HCT116 (cell line): ENCODE data around the gene IQGAP2. TPM values are rescaled to one million over a fixed set of nuclear protein-coding genes. Genes with fewer than 3 reads are reported as not detected.

ENCODE experiments used
- ATAC-seq: fragments of 200-7000 bp; cut with Tn5 transposase; 2 replicates; pipeline ENCODE4 v1.9.1; 2020; ENCODE audit warnings: mild to moderate bottlenecking, moderate library complexity
- BruUV-seq: library from RNA; stranded (reverse); fragments of 400-500 nt; replicated peaks from 2 replicates; lab custom pipeline; 2021; lab: Mats Ljungman, UMichigan
- CTCF ChIA-PET: fragments of 300-600 bp; sonication (Branson Sonifier 250); formaldehyde crosslinking; loops from one replicate; lab custom pipeline; 2021; ENCODE audit warnings: antibody characterized with exemption; lab: Charles Lee
- POLR2A ChIA-PET: fragments of 300-600, 350-600 bp; sonication (Branson Sonifier 250); formaldehyde crosslinking; loops from one replicate; lab custom pipeline; 2021; ENCODE audit warnings: antibody characterized with exemption; lab: Charles Lee
- RAD21 ChIA-PET, 2 experiments: fragments of 300-600 bp; sonication (Branson Sonifier 250); formaldehyde crosslinking; loops; one replicate each; lab custom pipeline; 2023; ENCODE audit warnings: low total read pairs in 2 of 2; ENCODE audit not compliant: uncharacterized antibody in 2 of 2, unreplicated experiment in 2 of 2, low non-redundant PET in 1 of 2; lab: Charles Lee
- DNase-seq: peaks from one replicate; pipeline ENCODE4 v3.0.0-alpha.2; 2010; ENCODE audit warnings: low read depth, low spot score
- H2AFZ ChIP-seq: fragments of 200-600 bp; shearing (Covaris generic), sonication (generic); 2 replicates; pipeline ENCODE4 v1.6.1; 2017; ENCODE audit warnings: low read depth, mixed run types, mixed read lengths, antibody characterized with exemption, low read length; ENCODE audit not compliant: poor library complexity, severe bottlenecking
- H3K27ac ChIP-seq: 2 replicates; pipeline ENCODE4 v1.5.1; 2012; ENCODE audit warnings: low read depth, low read length
- H3K27me3 ChIP-seq: fragments of 200-600 bp; sonication (generic); 2 replicates; pipeline ENCODE4 v1.6.1; 2016; ENCODE audit warnings: mixed run types, low read length, mixed read lengths; ENCODE audit not compliant: insufficient read depth
- H3K36me3 ChIP-seq, 2 experiments: fragments of 200-500 bp in 1 of 2; fragments of 200-600 bp in 1 of 2; sonication (Bioruptor generic) in 1 of 2; sonication (generic) in 1 of 2; 2 replicates each; pipeline versions ENCODE4 v1.5.1 to v1.6.1; 2014 to 2016; ENCODE audit warnings: low read length in 2 of 2, inconsistent platforms in 1 of 2, mixed read lengths in 1 of 2, mixed run types in 1 of 2; ENCODE audit not compliant: insufficient read depth in 2 of 2, control insufficient read depth in 1 of 2
- H3K4me1 ChIP-seq, 2 experiments: fragments of 200-600 bp in 1 of 2; sonication (generic) in 1 of 2; 2 replicates each; pipeline versions ENCODE4 v1.5.1 to v1.6.1; 2012 to 2017; ENCODE audit warnings: low read length in 2 of 2, inconsistent platforms in 1 of 2, mild to moderate bottlenecking in 1 of 2, mixed read lengths in 1 of 2, mixed run types in 1 of 2, moderate library complexity in 1 of 2; ENCODE audit not compliant: insufficient read depth in 2 of 2, control insufficient read depth in 1 of 2
- H3K4me2 ChIP-seq: fragments of 200-600 bp; sonication (generic); 2 replicates; pipeline ENCODE4 v1.6.1; 2017; ENCODE audit warnings: mixed run types, low read length, mixed read lengths
- H3K4me3 ChIP-seq, 2 experiments: fragments of 200-600 bp in 1 of 2; sonication (generic) in 1 of 2; replicated peaks in 1 of 2; 2 replicates each; pipeline ENCODE4 v1.5.1; 2011 to 2016; ENCODE audit warnings: low read length in 2 of 2, control low read depth in 1 of 2, low read depth in 1 of 2, mild to moderate bottlenecking in 1 of 2, mixed read lengths in 1 of 2, mixed run types in 1 of 2
- H3K79me2 ChIP-seq: fragments of 200-600 bp; sonication (generic); 2 replicates; pipeline ENCODE4 v1.6.1; 2017; ENCODE audit warnings: mild to moderate bottlenecking, mixed run types, low read length, moderate library complexity, mixed read lengths; ENCODE audit not compliant: insufficient read depth
- H3K9ac ChIP-seq: fragments of 200-600 bp; sonication (generic); 2 replicates; pipeline ENCODE4 v1.6.1; 2016; ENCODE audit warnings: low read length, mixed read lengths
- H3K9me2 ChIP-seq: fragments of 200-600 bp; sonication (generic), shearing (Covaris generic); 2 replicates; pipeline ENCODE4 v1.6.1; 2017; ENCODE audit warnings: mixed run types, mild to moderate bottlenecking, moderate library complexity; ENCODE audit not compliant: insufficient read depth
- H3K9me3 ChIP-seq, 2 experiments: fragments of 200-500 bp in 1 of 2; fragments of 200-600 bp in 1 of 2; sonication (Bioruptor generic) in 1 of 2; sonication (generic) in 1 of 2; 2 replicates each; pipeline ENCODE4 v1.6.1; 2014 to 2017; ENCODE audit warnings: low read length in 2 of 2, mixed read lengths in 2 of 2, inconsistent platforms in 1 of 2, low read depth in 1 of 2, mild to moderate bottlenecking in 1 of 2, mixed run types in 1 of 2, moderate library complexity in 1 of 2; ENCODE audit not compliant: control insufficient read depth in 1 of 2, insufficient read depth in 1 of 2
- H4K20me1 ChIP-seq: fragments of 200-600 bp; sonication (generic), shearing (Covaris generic); 2 replicates; pipeline ENCODE4 v1.6.1; 2017; ENCODE audit warnings: mixed run types, mild to moderate bottlenecking, moderate library complexity; ENCODE audit not compliant: insufficient read depth
- ATF3 ChIP-seq: IDR thresholded peaks from 2 replicates; pipeline ENCODE4 v1.6.1; 2012
- CBX3 ChIP-seq: IDR thresholded peaks from 2 replicates; pipeline ENCODE4 v1.6.1; 2012; ENCODE audit warnings: low read depth
- EGR1 ChIP-seq: IDR thresholded peaks from 2 replicates; pipeline ENCODE4 v1.6.1; 2012; ENCODE audit warnings: low read depth
- ELF1 ChIP-seq: IDR thresholded peaks from 2 replicates; pipeline ENCODE4 v1.6.1; 2012; ENCODE audit warnings: low read depth, borderline replicate concordance
- EZH2 ChIP-seq: fragments of 200-600 bp; sonication (generic); IDR thresholded peaks from 2 replicates; pipeline ENCODE4 v1.6.1; 2017; ENCODE audit warnings: antibody characterized with exemption, mixed run types
- EZH2phosphoT487 ChIP-seq: fragments of 200-600 bp; IDR thresholded peaks from 2 replicates; pipeline ENCODE4 v1.6.1; 2018; ENCODE audit warnings: antibody characterized with exemption, borderline replicate concordance
- FOSL1 ChIP-seq: IDR thresholded peaks from 2 replicates; pipeline ENCODE4 v1.6.1; 2012; ENCODE audit warnings: low read depth
- MAX ChIP-seq: IDR thresholded peaks from 2 replicates; pipeline ENCODE4 v1.6.1; 2012
- POLR2A ChIP-seq: IDR thresholded peaks from 2 replicates; pipeline ENCODE4 v1.7.0; 2011; ENCODE audit warnings: borderline replicate concordance; ENCODE audit not compliant: insufficient read depth, insufficient read length; ENCODE audit errors: extremely low read depth
- POLR2AphosphoS5 ChIP-seq: IDR thresholded peaks from 2 replicates; pipeline ENCODE4 v1.6.1; 2011; ENCODE audit warnings: mild to moderate bottlenecking, low read depth, low read length, moderate library complexity
- RAD21 ChIP-seq: IDR thresholded peaks from 2 replicates; pipeline ENCODE4 v1.6.1; 2012; ENCODE audit warnings: low read depth, mild to moderate bottlenecking
- REST ChIP-seq: IDR thresholded peaks from 2 replicates; pipeline ENCODE4 v1.6.1; 2012; ENCODE audit warnings: low read depth
- SRF ChIP-seq: IDR thresholded peaks from 2 replicates; pipeline ENCODE4 v1.6.1; 2012; ENCODE audit warnings: low read depth
- TCF7L2 ChIP-seq: IDR thresholded peaks from 2 replicates; pipeline ENCODE4 v1.7.0; 2011; ENCODE audit warnings: borderline replicate concordance, inconsistent platforms; ENCODE audit not compliant: insufficient read depth, insufficient read length; ENCODE audit errors: extremely low read depth
- YY1 ChIP-seq: IDR thresholded peaks from 2 replicates; pipeline ENCODE4 v1.6.1; 2011; ENCODE audit warnings: low read length, low read depth, moderate library complexity, mild to moderate bottlenecking; ENCODE audit not compliant: insufficient replicate concordance; ENCODE audit errors: extremely low read depth
- ZFX ChIP-seq: fragments of 450-650 bp; IDR thresholded peaks from 2 replicates; pipeline ENCODE4 v1.6.1; 2017
- ZNF274 ChIP-seq: fragments of 200-500 bp; sonication (Bioruptor generic); IDR thresholded peaks from 2 replicates; pipeline ENCODE4 v1.6.1; 2014; ENCODE audit warnings: mild to moderate bottlenecking, low read depth, low read length, inconsistent platforms
- intact Hi-C: fragments of 100-400 bp; cut with micrococcal nuclease; formaldehyde crosslinking; loops from 2 replicates; pipeline ENCODE4 v1.10.0; 2022
- total RNA-seq: library from RNA; stranded (reverse); gene quantifications from one replicate; pipeline ENCODE4 v1.2.1, GENCODE V29; 2021; ENCODE audit not compliant: unreplicated experiment

Gene IQGAP2
- total RNA-seq, 1 experiment from 2014 or later: 2.0 TPM

- TF ChIP-seq CBX3: no peak
- TF ChIP-seq ATF3: no peak
- no peak for TF ChIP-seq FOSL1
- TF ChIP-seq EZH2phosphoT487: no peak
- TF ChIP-seq ZNF274: no peak
These were observed 111.2 kb downstream of the IQGAP2 start (continued) for GRCh38 chr5:76514292-76514691.

GRCh38 chr5:76514713-76515112, 111.6 kb downstream of the IQGAP2 start:
- TF ChIP-seq SRF (no peak), EZH2 (no peak), FOSL1 (no peak), TCF7L2 (no peak), EGR1 (no peak), YY1 (no peak), POLR2A (no peak), MAX (no peak), ZFX (no peak), RAD21 (no peak), REST (no peak), ELF1 (no peak), CBX3 (no peak), POLR2AphosphoS5 (no peak)
- DNase-seq (no peak), ATAC-seq (no peak)
- H3K9me3 ChIP-seq: no peaks in the 10 kb centered on the region
- no peak overlapping the region for H3K27ac ChIP-seq
- RAD21 ChIA-PET: no interaction called here
- CTCF ChIA-PET: no interaction called here
- no peaks in the 10 kb centered on the region for H3K79me2 ChIP-seq
- no peaks in the 10 kb centered on the region for H3K27me3 ChIP-seq
- intact Hi-C loops: no loop called here
- BruUV-seq: no TSS peak
- no peaks in the 10 kb centered on the region for H4K20me1 ChIP-seq
- no peaks in the 10 kb centered on the region for H3K4me1 ChIP-seq
- no peaks in the 10 kb centered on the region for H3K36me3 ChIP-seq
- H3K9ac ChIP-seq: no peak overlapping the region
- H3K4me2 ChIP-seq: no peak overlapping the region
- no peak overlapping the region for H2AFZ ChIP-seq
- H3K4me3 ChIP-seq: no peak overlapping the region
- no peaks in the 10 kb centered on the region for H3K9me2 ChIP-seq
- POLR2A ChIA-PET: interaction anchor here (1.0 kb wide), 1 partner anchor 12 kb away, joined by 3 read pairs; no protein-coding TSS in a partner anchor
